ENCODE data around the gene ARFIP2.

DNA sequence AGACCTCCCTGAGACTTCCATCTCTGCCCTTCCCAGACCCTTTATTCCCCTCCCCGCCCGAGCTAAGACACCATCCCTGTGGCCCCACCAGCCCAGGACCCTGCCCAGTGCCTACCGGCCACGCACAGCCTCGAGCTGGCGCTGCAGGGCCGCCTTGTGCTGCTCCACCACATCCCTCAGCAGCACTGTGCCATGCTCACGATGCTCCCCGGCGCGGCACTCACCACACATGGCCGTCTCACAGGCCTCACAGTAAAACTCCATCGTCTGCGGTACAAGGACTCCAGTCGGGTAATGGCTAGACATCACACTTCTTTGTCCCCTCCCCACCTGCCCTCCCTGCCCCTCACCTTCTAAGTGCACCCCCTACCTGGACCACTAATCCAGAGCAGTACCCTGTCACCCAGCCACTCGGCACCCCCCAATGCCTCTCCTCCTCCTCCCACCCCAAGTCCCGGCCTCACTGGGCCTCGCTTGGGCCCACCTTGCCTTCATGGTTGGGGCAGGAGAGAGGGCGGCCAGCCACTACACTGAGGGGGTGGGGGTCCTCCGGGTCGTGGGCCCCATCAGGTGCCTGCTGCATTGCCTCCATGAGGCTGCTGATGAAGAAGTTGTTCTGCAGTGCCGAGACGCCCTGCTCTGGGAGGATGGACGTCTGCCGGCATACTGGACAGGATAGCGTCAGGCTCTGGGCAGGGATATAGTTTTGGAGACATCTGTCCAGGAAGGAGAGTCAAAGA is 23.4 kb downstream of the ARFIP2 start:
- TF ChIP-seq RXRA (IDR thresholded peaks at IDR 0.05; ENCODE audit: insufficient read depth, low read depth, low read length) (no peak), SP2 (IDR thresholded peaks at IDR 0.05; ENCODE audit: low read length) (no peak), HDAC2 (IDR thresholded peaks at IDR 0.05; ENCODE audit: borderline replicate concordance in 1 of 2, low read depth in 2 of 2, low read length in 2 of 2) (no peak), PHF8 (conservative IDR thresholded peaks at IDR 0.05; ENCODE audit: low read depth, low read length) (no peak), JUN (IDR thresholded peaks at IDR 0.05; ENCODE audit: low read depth, low read length) (no peak), BACH1 (IDR thresholded peaks at IDR 0.05; ENCODE audit: low read length) (no peak), CBX8 (IDR thresholded peaks at IDR 0.05; ENCODE audit: borderline replicate concordance, low read depth, low read length) (no peak), RFX5 (IDR thresholded peaks at IDR 0.05; ENCODE audit: borderline replicate concordance, low read depth, low read length) (no peak), CREB1 (IDR thresholded peaks at IDR 0.05) (no peak), ZNF274 (IDR thresholded peaks at IDR 0.05; ENCODE audit: borderline replicate concordance, extremely low read depth, low read length) (no peak)
- TF ChIP-seq, protein P1, sequence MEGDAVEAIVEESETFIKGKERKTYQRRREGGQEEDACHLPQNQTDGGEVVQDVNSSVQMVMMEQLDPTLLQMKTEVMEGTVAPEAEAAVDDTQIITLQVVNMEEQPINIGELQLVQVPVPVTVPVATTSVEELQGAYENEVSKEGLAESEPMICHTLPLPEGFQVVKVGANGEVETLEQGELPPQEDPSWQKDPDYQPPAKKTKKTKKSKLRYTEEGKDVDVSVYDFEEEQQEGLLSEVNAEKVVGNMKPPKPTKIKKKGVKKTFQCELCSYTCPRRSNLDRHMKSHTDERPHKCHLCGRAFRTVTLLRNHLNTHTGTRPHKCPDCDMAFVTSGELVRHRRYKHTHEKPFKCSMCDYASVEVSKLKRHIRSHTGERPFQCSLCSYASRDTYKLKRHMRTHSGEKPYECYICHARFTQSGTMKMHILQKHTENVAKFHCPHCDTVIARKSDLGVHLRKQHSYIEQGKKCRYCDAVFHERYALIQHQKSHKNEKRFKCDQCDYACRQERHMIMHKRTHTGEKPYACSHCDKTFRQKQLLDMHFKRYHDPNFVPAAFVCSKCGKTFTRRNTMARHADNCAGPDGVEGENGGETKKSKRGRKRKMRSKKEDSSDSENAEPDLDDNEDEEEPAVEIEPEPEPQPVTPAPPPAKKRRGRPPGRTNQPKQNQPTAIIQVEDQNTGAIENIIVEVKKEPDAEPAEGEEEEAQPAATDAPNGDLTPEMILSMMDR (IDR thresholded peaks at IDR 0.05; ENCODE audit: control extremely low read depth in 1 of 3, insufficient read depth in 1 of 3, low read depth in 1 of 3, low read length in 3 of 3), result no peak
